HG03097 (cell line): ENCODE data around the gene PITPNM3.

Experiments used
- ATAC-seq: cut with Tn5 transposase; IDR thresholded peaks from one replicate; pipeline ENCODE4 v1.9.1; 2021; ENCODE audit not compliant: unreplicated experiment, low FRiP score

Gene PITPNM3

DNA sequence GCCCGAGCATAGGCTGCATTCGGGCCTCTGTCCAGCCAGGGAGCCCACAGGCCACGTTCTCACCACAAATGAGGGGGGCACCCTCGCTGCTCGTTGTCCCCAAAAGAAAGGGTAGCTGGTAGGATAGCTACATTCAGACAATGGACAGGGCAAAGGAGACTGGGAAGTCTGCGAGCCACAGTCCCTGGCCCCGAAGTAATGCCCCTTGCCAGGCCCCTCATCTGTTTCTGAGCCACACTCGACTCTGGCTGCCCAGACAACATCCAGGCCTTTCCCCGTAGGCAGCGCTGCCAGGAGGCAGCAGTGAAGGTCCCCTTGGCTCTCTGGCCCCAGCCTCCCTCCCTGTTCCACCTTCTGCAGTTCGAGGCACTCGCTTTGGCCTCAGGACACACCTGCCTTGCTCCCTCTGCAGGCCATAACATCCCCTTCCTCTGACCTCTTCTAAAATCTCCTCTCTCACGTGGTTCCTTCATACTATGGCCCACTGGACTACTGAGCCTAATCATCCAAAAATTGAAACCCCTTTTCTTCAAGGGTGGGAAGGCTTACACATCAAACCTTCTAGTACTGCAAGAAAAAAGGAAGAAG, 133.6 kb downstream of the PITPNM3 start:
- ATAC-seq = no peak

DNA sequence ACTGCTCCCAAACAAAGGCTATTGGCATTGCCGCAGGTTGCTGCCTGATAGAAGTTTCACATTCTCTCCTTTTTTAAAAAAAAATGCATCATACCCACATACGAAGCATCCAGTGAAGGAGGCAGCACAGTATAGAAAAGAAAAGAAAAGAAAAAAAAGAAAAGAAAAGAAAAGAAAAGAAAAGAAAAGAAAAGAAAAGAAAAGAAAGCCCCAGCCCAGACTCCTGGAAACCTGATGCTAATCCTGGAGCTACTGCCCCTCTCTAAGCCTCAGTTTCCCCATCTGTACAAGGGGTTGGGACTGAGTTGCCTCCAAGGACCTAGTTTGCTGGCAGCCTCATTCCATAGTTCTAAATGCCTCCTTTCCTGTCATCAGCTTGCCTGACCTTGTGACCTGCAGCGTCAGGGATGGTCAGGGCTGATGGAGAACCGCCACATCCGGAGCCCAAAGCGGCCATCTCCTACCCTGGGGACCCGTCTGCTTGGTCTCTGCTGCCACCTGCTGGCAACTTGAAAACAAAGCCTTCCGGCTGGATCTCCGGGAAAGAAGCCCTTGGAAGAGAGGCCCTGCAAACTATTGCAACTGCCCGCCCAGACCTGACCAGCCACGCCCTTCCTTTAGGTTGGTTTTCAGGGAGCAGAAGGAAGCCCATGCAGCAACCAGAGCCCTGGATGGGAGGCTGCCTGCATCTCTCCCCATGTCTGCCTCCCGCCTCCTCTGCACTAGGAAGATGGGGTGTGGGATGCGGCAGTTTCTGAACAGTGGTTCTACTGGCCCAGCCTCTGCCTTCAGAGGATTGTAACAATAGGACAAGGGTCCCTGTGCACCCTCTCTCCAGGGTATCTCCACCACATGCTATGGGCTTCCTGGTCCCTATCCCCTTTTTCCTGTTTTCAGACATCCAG, 134.4 kb downstream of the PITPNM3 start:
- no peak for ATAC-seq

- ATAC-seq = no peak
These were observed 136.1 kb downstream of the PITPNM3 start for GRCh38 chr17:6420173-6420641.

- ATAC-seq = no peak
These were observed 140.7 kb downstream of the PITPNM3 start for GRCh38 chr17:6415616-6416015.

DNA sequence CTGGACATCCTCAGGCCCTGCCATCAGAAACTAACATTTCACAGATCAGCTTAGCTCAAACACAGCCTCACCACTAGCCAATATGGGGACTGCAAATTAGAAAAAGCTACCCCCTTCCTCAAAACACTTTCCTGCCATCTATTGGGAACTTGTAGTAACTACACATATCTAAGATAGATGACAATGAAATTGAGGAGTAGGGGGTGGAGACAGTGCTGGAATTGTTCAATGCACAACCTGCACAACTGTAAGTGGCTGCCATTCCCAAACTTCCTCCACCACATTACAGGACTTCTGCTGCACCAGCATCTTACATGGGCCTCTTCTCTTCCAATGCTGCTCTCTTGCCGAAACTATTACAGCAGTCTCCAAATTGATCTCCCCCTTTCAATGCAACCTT, 143.3 kb downstream of the PITPNM3 start:
- ATAC-seq = no peak

DNA sequence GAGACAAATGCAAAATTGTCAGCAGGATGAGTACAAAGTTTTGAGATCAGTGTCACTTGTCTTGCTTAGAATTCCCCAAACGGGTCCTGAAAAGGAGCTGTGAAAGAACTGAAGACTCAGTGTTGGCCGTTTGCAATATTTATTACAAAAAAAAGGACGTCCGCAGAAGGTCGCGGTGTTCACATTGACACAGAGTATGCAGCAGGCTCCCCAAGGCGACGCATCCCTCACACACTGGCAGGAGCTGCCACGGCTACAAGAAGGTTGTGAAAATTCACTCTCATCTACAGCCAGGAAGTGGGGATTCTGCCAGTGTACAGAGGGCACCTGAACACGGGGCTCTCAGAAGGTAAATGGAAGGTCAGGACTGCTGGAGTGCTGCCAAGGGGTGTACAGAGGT, 147.6 kb downstream of the PITPNM3 start:
- no peak for ATAC-seq

DNA sequence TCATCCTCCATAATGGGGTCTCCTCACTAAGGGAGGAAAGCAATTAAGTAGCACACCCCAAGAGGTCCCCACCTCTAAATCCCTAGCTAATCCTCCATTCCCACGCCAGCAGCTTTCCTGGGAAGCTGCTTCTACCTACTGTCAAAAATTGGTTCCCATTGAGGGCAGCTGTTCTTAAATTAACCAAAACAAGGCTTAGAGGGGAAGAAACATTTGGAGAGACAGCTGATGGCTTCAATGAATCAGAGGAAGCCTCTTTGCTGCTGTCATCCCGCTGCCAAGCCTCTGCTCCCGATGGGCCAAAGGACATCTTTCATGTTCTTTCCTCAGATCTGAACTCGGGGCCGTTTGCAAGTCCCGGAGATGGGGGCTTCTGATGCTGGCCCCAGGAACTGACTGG, 148.1 kb downstream of the PITPNM3 start:
- ATAC-seq = no peak

- ATAC-seq = no peak
These were observed 154.1 kb downstream of the PITPNM3 start for GRCh38 chr17:6402258-6402657.
